SKM-1 (cell line): Measurements from ENCODE around the gene POFUT2.
"Not testable (repeated sequence)": the region's sequence is repeated elsewhere in the genome, so short reads cannot be mapped to it uniquely, and the experiment has no call there.

Experiments used
- DNase-seq: peaks from one replicate; lab custom pipeline; 2025; ENCODE audit not compliant: unreplicated experiment; lab: John Stamatoyannopoulos, UW

The POFUT2 gene

GRCh38 chr21:45310459-45310858 is 22.8 kb upstream of the POFUT2 start:
- no peak for DNase-seq

DNA sequence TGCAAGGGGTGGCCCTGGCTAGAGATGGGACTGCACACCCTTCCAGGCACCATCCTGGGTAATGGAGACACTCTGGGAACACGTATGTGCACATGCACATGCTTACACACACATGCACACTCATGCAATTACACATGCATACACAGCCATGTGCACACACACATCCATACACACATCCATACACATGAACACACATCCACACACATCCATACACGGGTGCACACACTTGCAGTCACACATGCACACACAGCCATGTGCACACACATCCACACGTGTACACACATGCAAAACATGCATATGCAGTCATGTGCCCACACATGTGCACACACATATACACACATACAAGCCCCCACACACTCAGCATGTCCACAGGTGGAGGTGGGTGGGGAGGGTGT is 22.3 kb upstream of the POFUT2 start:
- no peak for DNase-seq

- DNase-seq: peak; percentile 31
Measured at GRCh38 chr21:45309069-45309986, 21.6 kb upstream of the POFUT2 start.

DNA sequence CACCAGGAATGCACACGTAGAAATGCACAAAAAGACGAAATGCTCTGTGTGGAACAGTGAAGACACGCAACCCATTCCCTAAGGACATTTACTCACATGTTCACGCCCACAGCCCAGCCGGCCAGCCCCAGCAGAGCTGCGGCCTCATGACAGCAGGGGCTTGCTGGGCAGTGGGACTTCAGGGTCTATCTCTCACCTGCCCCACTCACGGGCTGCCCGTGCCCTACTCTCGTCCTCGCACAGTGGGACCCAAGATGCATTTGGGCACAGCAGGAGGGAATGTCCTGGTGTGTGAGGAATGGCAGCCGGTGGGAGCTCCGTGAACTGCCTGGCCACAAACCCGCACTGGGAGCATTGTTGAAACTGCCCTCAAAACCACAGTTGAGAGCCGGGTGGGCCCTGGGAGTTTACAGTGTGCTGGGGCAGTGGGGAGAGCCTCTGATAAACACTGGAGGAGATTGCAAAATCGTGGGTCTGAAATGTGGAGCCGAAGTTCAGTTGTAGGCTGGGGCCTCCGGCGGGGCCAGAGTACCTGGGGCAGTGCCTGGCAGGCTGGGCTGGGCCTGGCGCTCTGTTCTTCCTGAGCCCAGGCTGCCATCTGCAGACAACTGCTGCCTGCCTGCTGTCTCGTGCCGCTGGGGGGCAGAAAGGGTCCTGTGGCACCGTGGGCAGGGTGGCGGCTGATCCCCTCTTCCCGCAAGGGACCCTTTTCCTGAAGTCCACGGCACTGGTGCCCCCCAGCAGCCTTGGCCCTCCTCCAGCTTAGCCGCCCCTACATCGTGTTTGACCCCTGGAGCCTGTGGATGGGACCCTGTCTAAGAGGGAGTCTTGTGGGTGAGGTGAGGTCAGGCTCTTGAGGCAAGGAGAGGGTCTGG is 20.7 kb upstream of the POFUT2 start:
- DNase-seq: peak; percentile 31

GRCh38 chr21:45307597-45308158 is 20.0 kb upstream of the POFUT2 start:
- not testable (repeated sequence) for DNase-seq

DNA sequence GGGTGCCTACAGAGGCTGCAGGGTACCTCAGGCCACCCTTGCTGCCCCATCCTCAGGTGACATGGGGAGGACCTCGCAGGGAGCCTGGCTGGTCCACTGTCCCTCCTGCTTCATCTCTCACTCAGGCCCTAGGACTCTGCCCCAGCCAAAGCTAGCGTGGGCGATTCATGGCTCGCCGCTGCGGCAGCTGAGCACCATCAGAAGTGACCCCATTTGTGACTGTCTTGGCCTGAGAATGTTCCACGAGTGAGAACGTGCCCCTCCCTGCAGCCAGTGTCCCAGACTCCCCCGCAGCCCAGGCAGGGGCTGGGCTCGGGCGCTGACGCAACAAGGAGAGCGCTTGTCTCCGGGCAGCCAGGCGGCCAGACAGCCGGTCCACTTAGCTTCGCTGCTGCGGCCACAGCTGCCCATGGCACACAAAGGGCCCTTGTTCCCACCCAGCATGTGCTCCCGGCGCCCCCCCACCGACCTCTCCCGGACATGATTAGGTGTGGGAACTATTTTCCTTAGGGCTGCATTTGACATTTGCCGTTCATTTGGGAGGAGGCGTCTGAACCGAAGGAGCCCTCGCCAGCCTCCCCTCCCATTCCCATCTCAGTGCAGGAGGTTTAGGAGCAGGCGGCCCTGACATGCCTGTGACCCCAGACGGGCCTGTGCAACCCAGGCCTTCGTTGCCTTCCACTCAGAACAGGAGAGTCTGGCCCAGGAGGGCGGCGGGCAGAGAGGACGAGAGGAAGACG is 19.3 kb upstream of the POFUT2 start:
- no peak for DNase-seq

- no peak for DNase-seq
Measured at GRCh38 chr21:45306453-45306831, 18.7 kb upstream of the POFUT2 start.

DNA sequence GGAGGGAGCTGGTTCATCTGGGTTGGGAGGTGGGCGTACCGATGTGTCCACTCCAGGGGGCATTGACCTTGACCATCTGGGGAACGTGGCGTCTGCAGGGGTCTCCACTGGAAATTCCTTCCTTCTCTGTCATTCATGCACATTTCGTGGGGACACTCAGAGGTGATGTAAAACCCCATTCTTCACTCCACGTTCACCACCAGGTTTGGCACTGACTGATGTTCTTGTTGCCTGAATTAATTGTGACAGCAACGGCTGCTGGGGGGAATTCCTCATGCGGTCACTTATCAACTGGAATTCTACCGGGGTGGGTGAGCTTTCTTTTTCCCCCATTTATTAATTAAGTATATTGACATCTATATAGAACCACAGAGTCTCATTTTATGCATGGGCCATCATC is 18.1 kb upstream of the POFUT2 start:
- no peak for DNase-seq

GRCh38 chr21:45304945-45305344 is 17.2 kb upstream of the POFUT2 start:
- DNase-seq: no peak

- no peak for DNase-seq
Measured at GRCh38 chr21:45304476-45304830, 16.8 kb upstream of the POFUT2 start.

DNA sequence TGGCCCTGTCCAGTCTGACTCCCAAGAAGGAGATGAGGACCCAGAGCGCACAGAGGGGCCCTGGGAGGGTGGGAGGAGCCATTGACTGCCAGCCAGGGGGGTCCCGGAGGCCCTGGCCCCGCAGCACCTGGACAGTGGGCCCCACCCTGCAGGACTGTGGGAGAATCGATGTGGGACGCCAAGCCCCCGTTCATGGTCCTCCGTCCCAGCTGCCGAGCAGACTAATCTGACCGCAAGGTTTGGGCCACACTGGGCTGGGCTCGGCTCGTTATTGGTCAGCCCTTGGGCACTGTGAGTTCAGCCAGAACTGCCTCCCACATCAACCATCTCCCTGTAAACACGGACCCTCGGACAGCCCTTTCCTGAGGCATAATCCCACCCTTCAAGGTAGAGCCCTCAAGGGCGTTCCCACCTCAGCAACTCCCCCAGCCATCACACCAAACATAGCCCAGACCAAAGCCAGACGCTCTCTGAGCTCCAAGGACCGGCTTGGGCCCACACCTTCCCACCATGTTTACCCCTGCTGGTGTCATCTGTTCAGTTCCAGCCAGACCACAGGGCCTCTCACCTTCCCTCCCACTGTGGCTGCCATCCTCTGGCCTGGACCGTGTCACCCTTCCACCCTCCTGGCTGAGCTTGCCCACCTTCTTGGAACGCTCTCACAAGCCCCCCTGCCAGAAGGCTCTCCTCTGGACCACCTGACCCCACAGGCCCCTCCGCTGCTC is 16.2 kb upstream of the POFUT2 start:
- DNase-seq: no peak

DNA sequence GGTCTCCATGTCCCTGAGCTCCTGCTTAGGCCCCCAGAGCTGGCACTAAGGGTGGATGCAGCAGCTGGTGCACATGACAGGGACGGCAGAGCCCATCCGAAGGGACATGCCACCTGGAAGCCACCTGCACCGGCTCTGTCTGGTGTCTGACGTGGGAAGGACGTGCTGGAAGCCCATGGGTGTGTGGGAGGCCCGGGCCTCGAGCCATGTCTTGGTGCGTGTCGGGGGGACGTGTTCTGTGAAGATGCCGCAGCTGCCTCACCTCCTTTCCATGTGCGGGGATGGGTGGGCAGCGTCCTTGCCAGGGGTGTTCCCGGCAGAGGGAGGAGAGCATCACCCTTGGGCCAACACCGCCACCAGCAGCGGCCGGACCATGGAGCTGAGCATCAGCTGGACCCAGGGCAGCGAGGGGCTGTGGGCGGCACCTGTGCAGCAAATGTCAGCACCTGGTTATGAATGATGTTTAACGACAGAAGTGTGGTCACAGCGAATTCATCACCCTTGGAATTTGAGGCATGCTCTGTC is 15.5 kb upstream of the POFUT2 start:
- no peak for DNase-seq

- no peak for DNase-seq
Measured at GRCh38 chr21:45302082-45303061, 14.7 kb upstream of the POFUT2 start.

DNA sequence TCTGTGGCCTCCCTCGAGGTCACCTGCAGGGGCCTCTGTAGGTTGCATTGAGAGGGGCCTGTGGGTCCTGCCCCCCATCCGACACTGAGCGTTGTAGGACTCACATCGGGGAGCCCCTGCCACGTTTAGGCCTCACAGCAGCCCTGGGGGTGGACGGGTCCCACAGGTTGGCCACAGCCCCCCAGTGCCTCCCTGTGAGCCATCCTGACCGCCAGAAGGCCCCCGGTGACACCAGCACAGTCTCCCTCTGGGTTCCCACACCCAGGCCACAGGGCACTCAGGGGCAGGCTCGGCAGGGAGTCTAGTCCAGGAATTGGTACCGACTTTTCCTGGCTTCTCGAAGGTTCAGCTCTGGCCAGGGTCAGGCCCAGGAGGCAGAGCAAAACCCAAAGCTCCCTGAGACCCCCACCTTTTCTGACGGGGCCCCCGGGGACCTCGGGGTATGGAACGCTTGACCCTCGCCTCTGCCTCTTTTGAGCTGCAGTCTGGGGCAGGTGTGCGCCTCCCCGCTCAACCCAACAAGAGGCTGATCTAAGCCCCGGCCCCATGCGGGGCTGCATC is 13.9 kb upstream of the POFUT2 start:
- DNase-seq: no peak

- no peak for DNase-seq
Measured at GRCh38 chr21:45300786-45301520, 13.3 kb upstream of the POFUT2 start.

DNA sequence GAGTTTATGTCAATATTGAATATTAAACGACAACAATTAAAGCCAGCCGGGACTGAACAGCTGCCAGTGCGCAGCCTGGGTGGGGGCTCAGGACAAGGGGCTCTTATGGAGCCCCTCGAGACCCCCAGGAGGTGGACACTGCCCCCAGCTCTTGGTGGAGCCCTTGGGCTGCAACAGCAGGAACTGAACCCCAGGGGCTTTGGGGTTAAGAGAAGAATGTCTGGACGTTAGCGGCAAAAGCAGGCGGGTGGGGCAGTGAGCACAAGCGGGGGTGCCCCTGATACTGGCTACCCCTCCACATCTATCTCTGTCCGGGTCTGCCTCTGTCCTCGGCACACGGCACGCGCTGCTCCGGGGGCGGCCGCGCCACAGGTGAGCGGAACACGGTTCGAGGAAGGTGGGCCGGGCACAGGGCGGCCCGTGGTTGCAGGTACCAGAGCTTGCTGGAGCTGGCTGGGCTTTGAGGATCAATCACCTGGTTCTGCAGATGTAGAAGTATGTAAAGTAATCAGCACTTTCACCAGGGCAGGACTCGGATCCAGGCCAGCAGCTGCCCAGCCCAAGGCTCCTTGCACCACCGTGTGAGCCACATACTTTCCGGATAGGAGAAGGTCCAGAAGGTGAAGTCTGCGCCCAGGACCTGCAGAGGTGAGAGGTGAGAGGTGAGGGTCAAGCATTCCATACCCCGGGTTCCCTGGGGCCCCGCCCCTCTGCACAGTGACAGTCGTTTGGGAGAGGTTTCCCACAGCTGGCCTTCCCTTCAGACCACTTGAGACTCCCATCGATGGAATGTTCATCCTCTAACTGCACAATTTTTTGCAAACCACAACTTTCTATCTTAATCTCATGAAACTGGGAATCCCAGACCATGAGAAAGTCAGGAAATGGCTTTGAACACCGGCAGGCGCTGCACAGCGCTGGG is 12.4 kb upstream of the POFUT2 start:
- no peak for DNase-seq
